DMS 273 treated with DMSO at 0.1 percent for 48 hours (cell line): ENCODE data around the gene COL6A1.

Experiments
- DNase-seq: peaks from one replicate; lab custom pipeline; 2025; lab: John Stamatoyannopoulos, UW

The COL6A1 gene

DNA sequence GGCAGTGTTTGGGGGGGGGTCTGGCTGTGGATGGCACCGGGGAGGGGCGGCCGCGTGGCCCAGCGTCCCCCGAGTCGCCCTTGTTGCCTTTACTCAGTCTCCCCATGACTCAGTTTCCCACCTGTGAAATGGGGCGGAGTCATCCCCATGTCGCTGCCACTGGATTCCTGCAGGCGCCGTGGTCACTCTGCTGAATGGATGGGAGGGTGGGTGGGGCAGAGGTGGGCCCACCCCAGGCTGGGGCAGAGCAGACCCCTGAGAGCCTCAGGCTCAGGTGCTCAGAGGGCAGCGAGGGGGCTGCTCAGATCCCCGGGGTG is 2.0 kb downstream of the COL6A1 start:
- DNase-seq, result no peak

DNA sequence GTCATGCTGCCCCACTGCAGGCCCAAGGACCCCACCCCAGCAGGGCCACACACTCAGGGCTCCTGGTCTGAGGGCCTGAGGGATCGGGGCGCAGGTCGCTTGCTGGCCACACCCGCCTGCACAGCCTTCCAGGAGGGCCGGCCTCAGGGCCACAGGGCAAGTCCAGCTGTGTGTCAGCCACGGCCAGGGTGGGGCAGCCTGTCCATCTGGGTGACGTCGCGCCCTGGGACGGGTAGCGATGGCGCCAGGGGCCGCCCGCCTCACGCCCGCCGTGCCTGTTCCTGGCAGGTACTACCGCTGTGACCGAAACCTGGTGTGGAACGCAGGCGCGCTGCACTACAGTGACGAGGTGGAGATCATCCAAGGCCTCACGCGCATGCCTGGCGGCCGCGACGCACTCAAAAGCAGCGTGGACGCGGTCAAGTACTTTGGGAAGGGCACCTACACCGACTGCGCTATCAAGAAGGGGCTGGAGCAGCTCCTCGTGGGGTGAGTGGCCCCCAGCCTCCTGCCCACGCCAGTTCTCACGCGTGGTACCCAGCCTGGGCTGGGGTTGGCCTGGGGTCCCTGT is 2.5 kb downstream of the COL6A1 start:
- DNase-seq, result no peak

GRCh38 chr21:45984584-45985095 is 3.1 kb downstream of the COL6A1 start:
- DNase-seq, result no peak

DNA sequence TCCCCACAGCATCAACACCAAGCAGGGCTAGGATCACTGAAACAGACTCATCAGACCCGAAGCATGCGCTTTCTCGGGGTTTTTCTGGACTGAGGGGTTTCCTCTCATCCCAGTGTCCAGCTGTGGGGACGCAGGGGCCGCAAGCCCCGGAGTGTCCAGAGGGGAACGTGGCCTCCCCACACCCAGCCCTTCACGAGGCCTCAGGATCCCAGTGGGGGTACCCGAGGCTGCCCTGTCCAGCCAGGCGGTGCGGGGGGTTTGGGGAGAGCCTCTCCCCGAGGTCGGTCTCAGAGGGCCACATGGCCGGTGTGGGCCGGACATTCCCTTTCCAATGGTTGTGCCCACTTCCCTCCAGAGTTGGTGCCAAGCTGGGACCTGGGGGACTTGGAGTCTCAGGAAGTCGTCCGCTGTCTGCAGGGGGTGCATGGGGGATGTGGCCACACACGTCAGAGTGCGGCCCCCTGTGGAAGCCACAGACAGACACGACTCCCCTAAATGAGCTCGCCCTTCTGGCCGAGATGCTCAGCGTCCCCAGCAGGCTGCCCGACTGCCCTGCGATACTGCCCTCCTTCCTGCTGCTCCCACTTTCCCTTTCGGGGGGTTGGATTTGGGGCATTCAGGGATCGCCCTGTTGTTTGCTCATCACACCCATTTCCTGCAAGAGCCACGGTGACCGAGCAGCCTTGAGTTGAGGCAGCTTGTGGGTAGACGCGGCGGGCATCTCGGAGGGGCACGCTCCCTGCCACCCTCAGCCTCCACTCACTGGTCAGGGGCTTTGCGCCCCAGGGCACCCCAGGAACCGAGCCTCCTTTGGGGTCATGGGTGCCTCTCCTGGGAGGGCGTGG is 4.1 kb downstream of the COL6A1 start:
- no peak for DNase-seq

- no peak for DNase-seq
Observed at GRCh38 chr21:45986316-45987051, 4.9 kb downstream of the COL6A1 start.

- DNase-seq, result no peak
Observed at GRCh38 chr21:45987121-45987711, 5.6 kb downstream of the COL6A1 start.

DNA sequence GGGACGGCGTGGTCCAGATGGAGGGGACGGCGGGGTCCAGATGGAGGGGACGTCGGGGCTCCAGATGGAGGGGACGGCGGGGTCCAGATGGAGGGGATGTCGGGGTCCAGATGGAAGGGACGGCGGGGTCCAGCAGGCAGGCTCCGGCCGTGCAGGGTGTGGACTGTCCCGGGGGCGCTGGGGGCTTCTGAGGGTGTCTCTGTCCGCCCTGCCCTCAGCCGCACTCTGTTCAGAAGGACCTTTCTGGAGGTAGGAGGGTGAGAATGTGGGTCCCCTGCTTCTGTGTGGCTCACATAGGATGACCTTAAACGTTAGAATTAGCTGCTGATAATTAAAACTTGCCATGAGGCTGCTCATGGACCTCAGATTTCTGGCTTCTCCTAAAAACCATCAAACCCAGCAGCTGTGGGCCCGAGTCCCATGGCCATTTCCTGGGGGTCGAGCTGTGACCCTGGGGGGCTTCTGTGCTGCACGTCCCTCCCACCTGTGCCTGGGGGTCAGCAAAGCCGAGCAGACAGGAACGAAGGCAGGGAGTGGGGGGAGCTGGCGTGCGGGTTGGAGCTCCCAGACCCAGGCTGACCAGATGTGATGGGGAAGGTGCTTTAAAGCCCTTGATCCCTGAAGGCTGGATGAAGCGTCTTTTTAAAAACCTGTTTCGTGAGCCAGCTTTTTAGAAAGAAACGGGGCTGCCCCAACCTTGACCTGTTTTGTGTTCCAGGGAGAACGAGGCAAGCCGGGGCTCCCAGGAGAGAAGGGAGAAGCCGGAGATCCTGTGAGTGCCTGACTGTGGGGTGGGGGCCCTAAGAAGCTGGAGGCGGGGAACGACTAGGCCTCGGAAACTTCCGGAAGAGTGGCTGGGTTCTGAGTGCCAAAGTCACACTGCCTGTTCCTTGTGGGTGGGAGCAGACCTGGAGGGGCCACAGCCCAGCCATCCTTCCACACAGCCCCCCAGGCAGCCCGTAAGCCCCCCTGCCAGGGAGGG is 7.1 kb downstream of the COL6A1 start:
- no peak for DNase-seq

DNA sequence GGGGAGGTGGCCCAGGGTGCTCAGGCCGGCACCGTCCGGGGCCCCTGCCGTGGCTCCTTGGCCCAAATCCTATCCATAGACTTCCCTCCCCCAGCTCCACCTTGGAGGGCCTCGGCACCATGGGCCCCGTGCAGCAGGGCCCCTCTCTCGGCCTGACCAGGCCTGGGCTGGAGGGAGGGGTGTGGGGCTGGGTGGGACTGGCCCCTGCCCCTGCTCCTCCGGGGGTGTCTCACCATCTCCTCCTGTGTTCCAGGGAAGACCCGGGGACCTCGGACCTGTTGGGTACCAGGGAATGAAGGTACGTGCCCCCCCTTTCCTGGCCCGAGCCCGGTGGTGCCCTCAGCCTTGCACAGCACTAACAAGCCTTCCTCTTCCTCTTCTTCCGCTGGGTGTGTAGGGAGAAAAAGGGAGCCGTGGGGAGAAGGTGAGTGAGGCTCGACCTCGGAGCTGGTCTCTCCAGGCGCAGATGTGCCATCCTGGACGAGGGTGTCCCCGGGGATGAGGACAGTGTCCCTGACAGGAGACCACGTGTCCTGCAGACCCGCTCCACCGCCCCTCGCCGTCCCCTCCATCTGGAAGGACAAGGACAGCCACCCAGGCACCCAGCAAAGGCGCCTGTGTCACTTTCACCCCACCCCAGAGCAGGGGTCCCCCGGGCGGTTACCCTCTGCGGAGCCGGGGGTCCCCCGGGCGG is 7.9 kb downstream of the COL6A1 start:
- no peak for DNase-seq

- DNase-seq, result no peak
Observed at GRCh38 chr21:45990049-45990711, 8.6 kb downstream of the COL6A1 start.

GRCh38 chr21:45990741-45991605 is 9.4 kb downstream of the COL6A1 start:
- no peak for DNase-seq

DNA sequence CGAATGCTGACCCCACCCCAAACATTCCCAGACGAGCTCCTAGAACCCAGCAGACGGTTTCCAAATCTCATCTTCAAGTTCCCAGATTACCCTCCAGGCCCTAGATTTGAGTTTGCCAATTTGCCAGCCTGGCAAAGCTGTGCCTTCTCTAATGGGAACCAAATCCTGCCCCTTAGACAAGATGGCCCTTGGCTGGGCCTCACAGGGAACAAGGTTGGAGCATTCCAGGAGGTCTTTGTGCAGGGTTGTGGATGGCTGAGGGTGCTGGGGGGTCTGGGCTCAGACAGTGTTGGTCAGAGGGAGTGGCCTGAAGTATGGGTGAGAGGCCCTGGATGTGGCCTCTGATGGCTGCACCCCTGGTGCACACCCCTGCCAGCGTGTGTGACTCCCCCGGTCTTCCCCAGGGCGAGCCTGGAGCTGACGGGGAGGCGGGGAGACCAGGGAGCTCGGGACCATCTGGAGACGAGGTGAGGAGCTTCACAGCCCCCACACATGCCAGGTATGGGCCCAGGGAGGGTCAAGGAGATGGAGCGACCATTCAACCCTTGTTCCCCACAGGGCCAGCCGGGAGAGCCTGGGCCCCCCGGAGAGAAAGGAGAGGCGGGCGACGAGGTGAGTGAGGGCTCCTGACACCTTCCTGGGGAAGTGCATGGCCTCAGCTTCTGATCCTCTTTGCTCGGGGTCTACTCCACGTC is 10.2 kb downstream of the COL6A1 start:
- DNase-seq, result no peak

GRCh38 chr21:45992301-45993209 is 11.0 kb downstream of the COL6A1 start:
- no peak for DNase-seq

DNA sequence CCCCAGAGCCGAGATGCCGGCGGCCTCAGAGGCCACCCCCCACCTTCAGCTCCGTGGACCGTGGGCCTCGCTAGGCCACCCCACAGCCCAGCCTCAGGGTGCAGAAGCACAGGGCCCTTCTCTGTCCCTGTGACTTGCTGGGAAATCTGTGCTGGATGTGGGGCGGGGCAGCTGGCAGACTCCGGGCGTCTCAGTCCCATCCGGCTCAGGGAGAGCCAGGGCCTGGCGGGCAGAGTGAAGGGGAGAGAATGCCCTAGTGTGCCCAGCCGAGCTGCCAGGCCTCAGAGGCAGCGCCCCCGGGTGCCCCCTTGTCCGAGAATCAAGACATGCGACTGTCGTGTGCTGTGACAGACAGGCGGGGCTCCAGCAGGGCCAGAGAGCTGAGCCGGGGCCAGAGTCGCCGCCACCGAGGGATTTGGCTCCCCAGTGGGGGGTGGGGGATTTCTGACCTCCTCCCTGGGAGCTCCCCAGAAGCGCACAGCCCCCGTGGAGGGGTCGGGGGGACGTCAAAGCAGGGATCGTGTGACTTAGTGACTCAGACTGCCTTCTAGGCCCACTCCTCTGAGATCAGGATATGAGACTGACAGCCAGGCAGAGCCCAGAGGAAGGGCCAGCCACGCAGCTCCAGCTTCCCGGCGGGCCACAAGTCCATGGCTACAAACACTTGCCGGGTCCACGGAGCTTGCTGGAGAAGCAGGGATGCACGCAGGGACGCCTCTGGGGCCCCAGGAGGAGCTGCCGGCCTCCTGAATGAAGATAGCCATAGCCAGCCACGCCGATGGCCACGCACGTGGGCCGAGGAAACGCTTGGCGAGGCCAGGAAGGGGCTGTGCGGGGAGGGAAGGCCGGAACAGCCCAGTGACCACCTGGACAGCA is 11.9 kb downstream of the COL6A1 start:
- no peak for DNase-seq

GRCh38 chr21:45994086-45994661 is 12.6 kb downstream of the COL6A1 start:
- no peak for DNase-seq

GRCh38 chr21:45994759-45995685 is 13.5 kb downstream of the COL6A1 start:
- DNase-seq, result no peak
